COR-L47 (cell line): ENCODE measurements around the gene MIEN1.
"Not testable (repeated sequence)": the region's sequence is repeated elsewhere in the genome, so short reads cannot be mapped to it uniquely, and the experiment has no call there.

Experiments
- DNase-seq: peaks from one replicate; lab custom pipeline; 2025; lab: John Stamatoyannopoulos, UW

MIEN1 gene

GRCh38 chr17:39699157-39699817 lies 31.0 kb downstream of the MIEN1 start:
- DNase-seq: not testable (repeated sequence)

GRCh38 chr17:39697961-39698360 lies 32.4 kb downstream of the MIEN1 start:
- DNase-seq: no peak

- DNase-seq: no peak
Observed at GRCh38 chr17:39696731-39697130, 33.6 kb downstream of the MIEN1 start.

GRCh38 chr17:39695089-39695474 lies 35.2 kb downstream of the MIEN1 start:
- DNase-seq: no peak

- DNase-seq: no peak
Observed at GRCh38 chr17:39694593-39694992, 35.7 kb downstream of the MIEN1 start.

- no peak for DNase-seq
Observed at GRCh38 chr17:39688945-39689344, 41.4 kb downstream of the MIEN1 start.

- DNase-seq: peak; percentile 15
Observed at GRCh38 chr17:39688475-39688835, 41.9 kb downstream of the MIEN1 start.

- peak; percentile 97 for DNase-seq
Observed at GRCh38 chr17:39687546-39688474, 42.5 kb downstream of the MIEN1 start, which contains the start of gene PGAP3. PGAP3 (minus strand) TSS chr17:39688057; CDS start chr17:39688014, 43 bp downstream.

- DNase-seq: no peak
Observed at GRCh38 chr17:39687101-39687545, 43.2 kb downstream of the MIEN1 start.

GRCh38 chr17:39684369-39685192 lies 45.8 kb downstream of the MIEN1 start:
- DNase-seq: no peak

GRCh38 chr17:39683295-39683939 lies 46.9 kb downstream of the MIEN1 start:
- no peak for DNase-seq

GRCh38 chr17:39679521-39680192 lies 50.7 kb downstream of the MIEN1 start:
- DNase-seq: no peak
